ENCODE data around the gene CUL2.

GRCh38 chr10:34969171-34969570 is 121.0 kb downstream of the CUL2 start:
- TF ChIP-seq POLR2A (IDR thresholded peaks at IDR 0.05) (no peak), CTCF (IDR thresholded peaks at IDR 0.05) (no peak)
